GM12873 (cell line): ENCODE results near the gene YTHDF1.

Experiments
- CTCF ChIP-seq: IDR thresholded peaks from 2 replicates; pipeline ENCODE4 v1.5.1; 2012; ENCODE audit warnings: low read depth, mild to moderate bottlenecking, moderate library complexity, low read length, control low read depth; ENCODE audit not compliant: insufficient read depth; ENCODE audit errors: missing control alignments

The YTHDF1 gene

GRCh38 chr20:63158845-63159244, 57.1 kb downstream of the YTHDF1 start:
- TF ChIP-seq CTCF: no peak

- TF ChIP-seq CTCF: no peak
Measured at GRCh38 chr20:63158352-63158751, 57.6 kb downstream of the YTHDF1 start.

GRCh38 chr20:63156221-63156671, 59.7 kb downstream of the YTHDF1 start:
- no peak for TF ChIP-seq CTCF

- TF ChIP-seq CTCF: no peak
Measured at GRCh38 chr20:63155266-63156165, 60.4 kb downstream of the YTHDF1 start.

GRCh38 chr20:63154395-63154794, 61.5 kb downstream of the YTHDF1 start:
- TF ChIP-seq CTCF: no peak

- TF ChIP-seq CTCF: no peak
Measured at GRCh38 chr20:63153254-63154221, 62.4 kb downstream of the YTHDF1 start.
